GM23338 (cell line): ENCODE results near the gene TAGLN2. TPM values are rescaled to one million over a fixed set of nuclear protein-coding genes. Genes with fewer than 3 reads are reported as not detected.

Source experiments
- ATAC-seq: fragments of 200-7000 bp; cut with Tn5 transposase; 3 replicates; pipeline ENCODE4 v1.9.1; 2020
- DNase-seq: peaks from one replicate; pipeline ENCODE4 v3.0.0-alpha.2; 2015; ENCODE audit warnings: low spot score
- H2AFZ ChIP-seq: fragments of 200-600 bp; sonication (generic); 2 replicates; pipeline ENCODE4 v1.8.0; 2016; ENCODE audit warnings: antibody characterized with exemption, mild to moderate bottlenecking, moderate library complexity
- H3F3A ChIP-seq: fragments of 200-600 bp; sonication (generic); replicated peaks from 2 replicates; pipeline ENCODE4 v1.8.0; 2017; ENCODE audit warnings: antibody characterized with exemption, mixed run types, low read depth
- H3K27ac ChIP-seq: fragments of 200-600 bp; sonication (generic); 2 replicates; pipeline ENCODE4 v1.6.1; 2016; ENCODE audit warnings: low read depth
- H3K27me3 ChIP-seq: fragments of 200-600 bp; sonication (generic); 2 replicates; pipeline ENCODE4 v1.8.0; 2016; ENCODE audit warnings: mild to moderate bottlenecking, mixed run types, moderate library complexity; ENCODE audit not compliant: insufficient read depth
- H3K36me3 ChIP-seq: fragments of 200-600 bp; sonication (generic); 2 replicates; pipeline ENCODE4 v1.8.0; 2016; ENCODE audit warnings: mild to moderate bottlenecking; ENCODE audit not compliant: insufficient read depth
- H3K4me1 ChIP-seq: fragments of 200-600 bp; sonication (generic); 2 replicates; pipeline ENCODE4 v1.8.0; 2016; ENCODE audit warnings: mild to moderate bottlenecking, moderate library complexity; ENCODE audit not compliant: insufficient read depth
- H3K4me2 ChIP-seq: fragments of 200-600 bp; sonication (generic); 2 replicates; pipeline ENCODE4 v1.7.1; 2017; ENCODE audit warnings: mixed run types
- H3K4me3 ChIP-seq: fragments of 200-600 bp; sonication (generic); 2 replicates; pipeline ENCODE4 v1.6.1; 2016; ENCODE audit warnings: mixed run types
- H3K79me2 ChIP-seq: fragments of 200-600 bp; sonication (generic); replicated peaks from 2 replicates; pipeline ENCODE4 v1.8.0; 2017; ENCODE audit warnings: mild to moderate bottlenecking; ENCODE audit not compliant: insufficient read depth
- H3K9me2 ChIP-seq: fragments of 200-600 bp; sonication (generic); 2 replicates; pipeline ENCODE4 v1.8.0; 2017; ENCODE audit not compliant: insufficient read depth
- H4K20me1 ChIP-seq: fragments of 200-600 bp; sonication (generic); replicated peaks from 2 replicates; pipeline ENCODE4 v1.8.0; 2017; ENCODE audit warnings: mild to moderate bottlenecking; ENCODE audit not compliant: insufficient read depth
- H3K27ac Mint-ChIP-seq: 2 replicates; pipeline ENCODE4 v1.8.0; 2020; ENCODE audit warnings: inconsistent platforms, mild to moderate bottlenecking, moderate library complexity, mixed read lengths
- H3K27me3 Mint-ChIP-seq: 3 replicates; pipeline ENCODE4 v1.8.0; 2022; ENCODE audit warnings: low read depth, mild to moderate bottlenecking, moderate library complexity, mixed read lengths, inconsistent platforms; ENCODE audit not compliant: insufficient read depth, poor library complexity
- H3K36me3 Mint-ChIP-seq: 3 replicates; pipeline ENCODE4 v1.8.0; 2021; ENCODE audit warnings: low read depth, mild to moderate bottlenecking, inconsistent platforms, moderate library complexity, mixed read lengths
- H3K4me1 Mint-ChIP-seq: 3 replicates; pipeline ENCODE4 v1.8.0; 2020; ENCODE audit warnings: mild to moderate bottlenecking, inconsistent platforms, mixed read lengths
- H3K4me3 Mint-ChIP-seq: 3 replicates; pipeline ENCODE4 v1.8.0; 2021; ENCODE audit warnings: moderate library complexity, mild to moderate bottlenecking, inconsistent platforms, mixed read lengths
- H3K9me3 Mint-ChIP-seq: 3 replicates; pipeline ENCODE4 v1.8.0; 2020; ENCODE audit warnings: moderate library complexity, mild to moderate bottlenecking, inconsistent platforms, mixed read lengths
- CREB1 ChIP-seq: fragments of 250-450 bp; sonication (Bioruptor Pico); IDR thresholded peaks from 2 replicates; pipeline ENCODE4 v1.5.0; 2020; ENCODE audit warnings: low read depth, mild to moderate bottlenecking, moderate library complexity
- EZH2 ChIP-seq: fragments of 200-600 bp; sonication (generic); IDR thresholded peaks from one replicate; pipeline ENCODE4 v1.8.0; 2017; ENCODE audit warnings: antibody characterized with exemption, mild to moderate bottlenecking, low read depth; ENCODE audit not compliant: unreplicated experiment
- EZH2phosphoT487 ChIP-seq: fragments of 200-600 bp; sonication (generic); IDR thresholded peaks from one replicate; pipeline ENCODE4 v1.8.1; 2018; ENCODE audit warnings: antibody characterized with exemption; ENCODE audit not compliant: unreplicated experiment
- JUNB ChIP-seq: IDR thresholded peaks from one replicate; pipeline ENCODE4 v1.6.1; 2016; ENCODE audit warnings: antibody characterized with exemption; ENCODE audit not compliant: unreplicated experiment
- NANOG ChIP-seq: IDR thresholded peaks from 2 replicates; pipeline ENCODE4 v1.6.1; 2016; ENCODE audit warnings: antibody characterized with exemption, borderline replicate concordance
- POLR2AphosphoS5 ChIP-seq: IDR thresholded peaks from 2 replicates; pipeline ENCODE4 v1.6.1; 2016; ENCODE audit warnings: antibody characterized with exemption, low read depth
- STAT1 ChIP-seq: IDR thresholded peaks from one replicate; pipeline ENCODE4 v1.6.1; 2016; ENCODE audit warnings: antibody characterized with exemption; ENCODE audit not compliant: unreplicated experiment
- ZNF114 ChIP-seq: fragments of 250-450 bp; sonication (Bioruptor Pico); IDR thresholded peaks from 2 replicates; pipeline ENCODE4 v1.5.0; 2020; ENCODE audit warnings: mild to moderate bottlenecking, moderate library complexity
- ZNF331 ChIP-seq: fragments of 250-450 bp; sonication (Bioruptor Pico); IDR thresholded peaks from 2 replicates; pipeline ENCODE4 v1.5.0; 2020; ENCODE audit warnings: low read depth, mild to moderate bottlenecking, moderate library complexity
- polyA plus RNA-seq: library from polyadenylated mRNA; unstranded; fragments of >200 nt; fragmentation: Nextera tagmentation; extraction: Ambion mirVana; gene quantifications from 2 replicates; pipeline ENCODE4 v1.2.1, GENCODE V29; 2016
- total RNA-seq: library from RNA; depleted of rRNA; stranded (reverse); fragments of >200 nt; shearing (Covaris generic); gene quantifications from 2 replicates; pipeline ENCODE4 v1.2.3, GENCODE V29; 2014
- TF ChIP-seq, protein P1 (sequence below), 2 experiments: fragments of 200-600 bp in 1 of 2; sonication (generic) in 1 of 2; conservative IDR thresholded peaks; 2 replicates each; pipeline versions ENCODE4 v1.5.1 to v1.6.1; 2016 to 2017; ENCODE audit warnings: antibody characterized with exemption in 2 of 2, low read depth in 2 of 2, mild to moderate bottlenecking in 2 of 2, moderate library complexity in 1 of 2
- TF ChIP-seq, protein P2 (sequence below): fragments of 250-450 bp; sonication (Bioruptor Pico); IDR thresholded peaks from 2 replicates; pipeline ENCODE4 v1.5.0; 2020; ENCODE audit warnings: mild to moderate bottlenecking, moderate library complexity
- TF ChIP-seq, protein P3 (sequence below): IDR thresholded peaks from one replicate; pipeline ENCODE4 v1.6.1; 2018; ENCODE audit warnings: antibody characterized with exemption; ENCODE audit not compliant: unreplicated experiment
- TF ChIP-seq, protein P4 (sequence below): IDR thresholded peaks from 2 replicates; pipeline ENCODE4 v1.6.1; 2016; ENCODE audit warnings: antibody characterized with exemption

Gene TAGLN2
- total and polyA plus RNA-seq, 2 experiments from 2014 or later, result 58.2 to 60.1 TPM

DNA sequence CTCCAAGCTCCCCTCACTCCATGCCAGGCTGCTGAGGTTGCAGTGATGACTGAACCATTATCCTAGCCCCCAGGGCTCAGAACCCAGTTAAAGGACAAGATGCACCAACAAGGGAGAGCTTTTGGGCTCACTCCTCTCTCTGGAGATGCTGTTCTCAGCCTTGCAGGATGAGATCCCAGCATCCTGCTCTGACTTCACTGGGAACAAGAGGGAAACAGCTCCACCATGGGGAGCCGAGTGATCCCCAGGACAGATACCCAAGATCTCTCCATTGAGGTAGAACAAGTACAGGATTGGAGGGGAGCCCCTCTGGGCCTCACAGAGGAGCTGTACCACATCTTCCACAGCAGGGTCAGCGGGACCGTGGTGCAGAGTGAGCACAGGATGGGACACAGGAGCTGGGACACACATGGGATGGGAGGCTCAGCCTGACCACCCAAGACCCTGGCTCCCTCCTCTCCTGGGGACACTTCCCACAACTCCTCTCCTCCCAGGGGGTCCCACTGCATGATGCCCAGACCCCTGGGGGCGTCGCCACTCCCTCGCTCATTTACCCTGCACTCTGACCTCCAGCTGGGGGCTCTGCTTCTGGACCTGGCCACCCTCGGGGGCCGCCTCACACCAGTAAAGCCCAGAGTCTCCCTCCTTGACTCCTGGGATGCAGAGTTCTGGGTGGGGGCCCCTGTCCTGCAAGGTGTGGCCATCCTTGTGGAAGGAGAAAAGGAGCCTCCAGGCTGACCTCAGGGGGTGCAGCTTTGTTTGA, 47.3 kb upstream of the TAGLN2 start:
- Mint-ChIP-seq H3K36me3 (no peaks in the 10 kb centered on the region), H3K9me3 (no peaks in the 10 kb centered on the region), H3K27ac (no peak overlapping the region), H3K4me3 (no peak overlapping the region), H3K4me1 (no peaks in the 10 kb centered on the region), H3K27me3 (peaks cover 5% of the 10 kb centered on the region)
- H3F3A ChIP-seq, result no peaks in the 10 kb centered on the region
- TF ChIP-seq CREB1 (CRISPR knock-in tag), result no peak
- no peak for TF ChIP-seq STAT1
- TF ChIP-seq, protein P1, sequence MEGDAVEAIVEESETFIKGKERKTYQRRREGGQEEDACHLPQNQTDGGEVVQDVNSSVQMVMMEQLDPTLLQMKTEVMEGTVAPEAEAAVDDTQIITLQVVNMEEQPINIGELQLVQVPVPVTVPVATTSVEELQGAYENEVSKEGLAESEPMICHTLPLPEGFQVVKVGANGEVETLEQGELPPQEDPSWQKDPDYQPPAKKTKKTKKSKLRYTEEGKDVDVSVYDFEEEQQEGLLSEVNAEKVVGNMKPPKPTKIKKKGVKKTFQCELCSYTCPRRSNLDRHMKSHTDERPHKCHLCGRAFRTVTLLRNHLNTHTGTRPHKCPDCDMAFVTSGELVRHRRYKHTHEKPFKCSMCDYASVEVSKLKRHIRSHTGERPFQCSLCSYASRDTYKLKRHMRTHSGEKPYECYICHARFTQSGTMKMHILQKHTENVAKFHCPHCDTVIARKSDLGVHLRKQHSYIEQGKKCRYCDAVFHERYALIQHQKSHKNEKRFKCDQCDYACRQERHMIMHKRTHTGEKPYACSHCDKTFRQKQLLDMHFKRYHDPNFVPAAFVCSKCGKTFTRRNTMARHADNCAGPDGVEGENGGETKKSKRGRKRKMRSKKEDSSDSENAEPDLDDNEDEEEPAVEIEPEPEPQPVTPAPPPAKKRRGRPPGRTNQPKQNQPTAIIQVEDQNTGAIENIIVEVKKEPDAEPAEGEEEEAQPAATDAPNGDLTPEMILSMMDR (conservative IDR thresholded peaks at IDR 0.05; ENCODE audit: low read depth in 2 of 2), result no peak
- no peak for TF ChIP-seq EZH2
- TF ChIP-seq, protein P2, sequence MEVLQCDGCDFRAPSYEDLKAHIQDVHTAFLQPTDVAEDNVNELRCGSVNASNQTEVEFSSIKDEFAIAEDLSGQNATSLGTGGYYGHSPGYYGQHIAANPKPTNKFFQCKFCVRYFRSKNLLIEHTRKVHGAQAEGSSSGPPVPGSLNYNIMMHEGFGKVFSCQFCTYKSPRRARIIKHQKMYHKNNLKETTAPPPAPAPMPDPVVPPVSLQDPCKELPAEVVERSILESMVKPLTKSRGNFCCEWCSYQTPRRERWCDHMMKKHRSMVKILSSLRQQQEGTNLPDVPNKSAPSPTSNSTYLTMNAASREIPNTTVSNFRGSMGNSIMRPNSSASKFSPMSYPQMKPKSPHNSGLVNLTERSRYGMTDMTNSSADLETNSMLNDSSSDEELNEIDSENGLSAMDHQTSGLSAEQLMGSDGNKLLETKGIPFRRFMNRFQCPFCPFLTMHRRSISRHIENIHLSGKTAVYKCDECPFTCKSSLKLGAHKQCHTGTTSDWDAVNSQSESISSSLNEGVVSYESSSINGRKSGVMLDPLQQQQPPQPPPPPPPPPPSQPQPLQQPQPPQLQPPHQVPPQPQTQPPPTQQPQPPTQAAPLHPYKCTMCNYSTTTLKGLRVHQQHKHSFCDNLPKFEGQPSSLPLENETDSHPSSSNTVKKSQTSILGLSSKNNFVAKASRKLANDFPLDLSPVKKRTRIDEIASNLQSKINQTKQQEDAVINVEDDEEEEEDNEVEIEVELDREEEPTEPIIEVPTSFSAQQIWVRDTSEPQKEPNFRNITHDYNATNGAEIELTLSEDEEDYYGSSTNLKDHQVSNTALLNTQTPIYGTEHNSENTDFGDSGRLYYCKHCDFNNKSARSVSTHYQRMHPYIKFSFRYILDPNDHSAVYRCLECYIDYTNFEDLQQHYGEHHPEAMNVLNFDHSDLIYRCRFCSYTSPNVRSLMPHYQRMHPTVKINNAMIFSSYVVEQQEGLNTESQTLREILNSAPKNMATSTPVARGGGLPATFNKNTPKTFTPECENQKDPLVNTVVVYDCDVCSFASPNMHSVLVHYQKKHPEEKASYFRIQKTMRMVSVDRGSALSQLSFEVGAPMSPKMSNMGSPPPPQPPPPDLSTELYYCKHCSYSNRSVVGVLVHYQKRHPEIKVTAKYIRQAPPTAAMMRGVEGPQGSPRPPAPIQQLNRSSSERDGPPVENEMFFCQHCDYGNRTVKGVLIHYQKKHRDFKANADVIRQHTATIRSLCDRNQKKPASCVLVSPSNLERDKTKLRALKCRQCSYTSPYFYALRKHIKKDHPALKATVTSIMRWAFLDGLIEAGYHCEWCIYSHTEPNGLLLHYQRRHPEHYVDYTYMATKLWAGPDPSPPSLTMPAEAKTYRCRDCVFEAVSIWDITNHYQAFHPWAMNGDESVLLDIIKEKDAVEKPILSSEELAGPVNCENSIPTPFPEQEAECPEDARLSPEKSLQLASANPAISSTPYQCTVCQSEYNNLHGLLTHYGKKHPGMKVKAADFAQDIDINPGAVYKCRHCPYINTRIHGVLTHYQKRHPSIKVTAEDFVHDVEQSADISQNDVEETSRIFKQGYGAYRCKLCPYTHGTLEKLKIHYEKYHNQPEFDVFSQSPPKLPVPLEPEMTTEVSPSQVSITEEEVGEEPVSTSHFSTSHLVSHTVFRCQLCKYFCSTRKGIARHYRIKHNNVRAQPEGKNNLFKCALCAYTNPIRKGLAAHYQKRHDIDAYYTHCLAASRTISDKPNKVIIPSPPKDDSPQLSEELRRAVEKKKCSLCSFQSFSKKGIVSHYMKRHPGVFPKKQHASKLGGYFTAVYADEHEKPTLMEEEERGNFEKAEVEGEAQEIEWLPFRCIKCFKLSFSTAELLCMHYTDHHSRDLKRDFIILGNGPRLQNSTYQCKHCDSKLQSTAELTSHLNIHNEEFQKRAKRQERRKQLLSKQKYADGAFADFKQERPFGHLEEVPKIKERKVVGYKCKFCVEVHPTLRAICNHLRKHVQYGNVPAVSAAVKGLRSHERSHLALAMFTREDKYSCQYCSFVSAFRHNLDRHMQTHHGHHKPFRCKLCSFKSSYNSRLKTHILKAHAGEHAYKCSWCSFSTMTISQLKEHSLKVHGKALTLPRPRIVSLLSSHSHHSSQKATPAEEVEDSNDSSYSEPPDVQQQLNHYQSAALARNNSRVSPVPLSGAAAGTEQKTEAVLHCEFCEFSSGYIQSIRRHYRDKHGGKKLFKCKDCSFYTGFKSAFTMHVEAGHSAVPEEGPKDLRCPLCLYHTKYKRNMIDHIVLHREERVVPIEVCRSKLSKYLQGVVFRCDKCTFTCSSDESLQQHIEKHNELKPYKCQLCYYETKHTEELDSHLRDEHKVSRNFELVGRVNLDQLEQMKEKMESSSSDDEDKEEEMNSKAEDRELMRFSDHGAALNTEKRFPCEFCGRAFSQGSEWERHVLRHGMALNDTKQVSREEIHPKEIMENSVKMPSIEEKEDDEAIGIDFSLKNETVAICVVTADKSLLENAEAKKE, result no peak
- TF ChIP-seq EZH2phosphoT487, result no peak
- TF ChIP-seq JUNB, result no peak
- no peak for TF ChIP-seq ZNF331 (CRISPR knock-in tag)
- TF ChIP-seq POLR2AphosphoS5, result no peak
- TF ChIP-seq, protein P3, sequence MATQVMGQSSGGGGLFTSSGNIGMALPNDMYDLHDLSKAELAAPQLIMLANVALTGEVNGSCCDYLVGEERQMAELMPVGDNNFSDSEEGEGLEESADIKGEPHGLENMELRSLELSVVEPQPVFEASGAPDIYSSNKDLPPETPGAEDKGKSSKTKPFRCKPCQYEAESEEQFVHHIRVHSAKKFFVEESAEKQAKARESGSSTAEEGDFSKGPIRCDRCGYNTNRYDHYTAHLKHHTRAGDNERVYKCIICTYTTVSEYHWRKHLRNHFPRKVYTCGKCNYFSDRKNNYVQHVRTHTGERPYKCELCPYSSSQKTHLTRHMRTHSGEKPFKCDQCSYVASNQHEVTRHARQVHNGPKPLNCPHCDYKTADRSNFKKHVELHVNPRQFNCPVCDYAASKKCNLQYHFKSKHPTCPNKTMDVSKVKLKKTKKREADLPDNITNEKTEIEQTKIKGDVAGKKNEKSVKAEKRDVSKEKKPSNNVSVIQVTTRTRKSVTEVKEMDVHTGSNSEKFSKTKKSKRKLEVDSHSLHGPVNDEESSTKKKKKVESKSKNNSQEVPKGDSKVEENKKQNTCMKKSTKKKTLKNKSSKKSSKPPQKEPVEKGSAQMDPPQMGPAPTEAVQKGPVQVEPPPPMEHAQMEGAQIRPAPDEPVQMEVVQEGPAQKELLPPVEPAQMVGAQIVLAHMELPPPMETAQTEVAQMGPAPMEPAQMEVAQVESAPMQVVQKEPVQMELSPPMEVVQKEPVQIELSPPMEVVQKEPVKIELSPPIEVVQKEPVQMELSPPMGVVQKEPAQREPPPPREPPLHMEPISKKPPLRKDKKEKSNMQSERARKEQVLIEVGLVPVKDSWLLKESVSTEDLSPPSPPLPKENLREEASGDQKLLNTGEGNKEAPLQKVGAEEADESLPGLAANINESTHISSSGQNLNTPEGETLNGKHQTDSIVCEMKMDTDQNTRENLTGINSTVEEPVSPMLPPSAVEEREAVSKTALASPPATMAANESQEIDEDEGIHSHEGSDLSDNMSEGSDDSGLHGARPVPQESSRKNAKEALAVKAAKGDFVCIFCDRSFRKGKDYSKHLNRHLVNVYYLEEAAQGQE, result no peak
- TF ChIP-seq, protein P4, sequence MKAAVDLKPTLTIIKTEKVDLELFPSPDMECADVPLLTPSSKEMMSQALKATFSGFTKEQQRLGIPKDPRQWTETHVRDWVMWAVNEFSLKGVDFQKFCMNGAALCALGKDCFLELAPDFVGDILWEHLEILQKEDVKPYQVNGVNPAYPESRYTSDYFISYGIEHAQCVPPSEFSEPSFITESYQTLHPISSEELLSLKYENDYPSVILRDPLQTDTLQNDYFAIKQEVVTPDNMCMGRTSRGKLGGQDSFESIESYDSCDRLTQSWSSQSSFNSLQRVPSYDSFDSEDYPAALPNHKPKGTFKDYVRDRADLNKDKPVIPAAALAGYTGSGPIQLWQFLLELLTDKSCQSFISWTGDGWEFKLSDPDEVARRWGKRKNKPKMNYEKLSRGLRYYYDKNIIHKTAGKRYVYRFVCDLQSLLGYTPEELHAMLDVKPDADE, result no peak
- TF ChIP-seq NANOG, result no peak
- TF ChIP-seq ZNF114 (CRISPR knock-in tag), result no peak
- no peak overlapping the region for H3K4me2 ChIP-seq
- no peak for DNase-seq
- H2AFZ ChIP-seq, result no peak overlapping the region; the same call in 1 of the 2 replicates
- H4K20me1 ChIP-seq, result no peaks in the 10 kb centered on the region
- H3K79me2 ChIP-seq, result no peaks in the 10 kb centered on the region
- H3K27ac ChIP-seq, result no peak overlapping the region
- no peak for ATAC-seq
- no peaks in the 10 kb centered on the region for H3K36me3 ChIP-seq
- H3K4me3 ChIP-seq, result no peak overlapping the region
- H3K4me1 ChIP-seq, result no peaks in the 10 kb centered on the region
- peaks cover 3% of the 10 kb centered on the region; the same call in 1 of the 2 replicates for H3K27me3 ChIP-seq
- no peaks in the 10 kb centered on the region for H3K9me2 ChIP-seq
